ENCODE measurements around the gene ABHD17C.

ABHD17C gene

DNA sequence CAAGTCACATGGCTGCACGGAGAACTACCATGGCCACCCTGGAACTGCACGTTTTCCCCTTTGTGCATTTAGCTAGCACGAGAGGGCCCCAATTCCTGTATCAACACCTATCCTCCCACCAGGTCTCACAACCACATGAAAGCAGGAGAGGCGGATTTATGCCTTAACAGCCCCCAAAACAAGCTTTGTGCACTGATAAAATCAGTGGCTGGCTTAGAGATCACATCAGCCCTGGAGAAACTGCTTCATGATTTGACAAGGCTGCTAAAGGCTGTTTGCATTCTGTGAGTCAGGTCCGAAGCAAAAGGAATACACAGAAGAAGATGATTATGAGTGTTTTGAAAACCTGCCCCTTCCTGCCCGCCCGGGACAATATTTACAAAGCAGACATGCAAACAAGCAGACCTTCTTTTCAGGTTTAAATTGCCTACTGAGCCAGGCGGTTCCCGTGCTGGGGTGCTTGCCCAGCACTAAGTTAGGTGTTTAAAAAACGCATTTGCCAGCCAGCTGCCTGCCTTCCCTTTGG lies 109.9 kb downstream of the ABHD17C start:
- Histone ChIP-seq H3K27ac (ENCODE audit: low read depth, low read length) (no peak overlapping the region), H3K27me3 (ENCODE audit: control insufficient read depth, insufficient read depth, low read length) (peaks cover 5% of the 10 kb centered on the region; the same call in 1 of the 2 replicates), H3K9ac (ENCODE audit: low read length) (no peak overlapping the region), H3K4me3 (ENCODE audit: low read depth, low read length) (no peak overlapping the region), H3K4me1 (ENCODE audit: control insufficient read depth, insufficient read depth, low read length) (peaks cover 8% of the 10 kb centered on the region), H3K36me3 (ENCODE audit: control insufficient read depth, insufficient read depth, low read length) (no peaks in the 10 kb centered on the region), H3K9me3 (ENCODE audit: control insufficient read depth, insufficient read depth, low read depth, low read length) (no peaks in the 10 kb centered on the region)
